MM.1S (cell line): ENCODE data around the gene PAK4.

Source experiments
- CTCF ChIP-seq: fragments of 300-600 bp; sonication (generic); IDR thresholded peaks from 2 replicates; pipeline ENCODE4 v1.5.1; 2016; ENCODE audit warnings: antibody characterized with exemption, low read length, mixed read lengths
- EZH2 ChIP-seq: fragments of 300-600 bp; sonication (generic); optimal IDR thresholded peaks from 2 replicates; pipeline ENCODE3; 2017; ENCODE audit warnings: low read depth, mild to moderate bottlenecking, antibody characterized with exemption, low read length, mixed read lengths

GRCh38 chr19:39142630-39143029 is 17.0 kb downstream of the PAK4 start:
- no peak for TF ChIP-seq CTCF
- TF ChIP-seq EZH2 = no peak
